ENCODE results near the gene MS4A15. TPM values are rescaled to one million over a fixed set of nuclear protein-coding genes. Genes with fewer than 3 reads are reported as not detected.

The MS4A15 gene
- total RNA-seq, 1 experiment from 2014 or later, result not detected

Other genes with a start within 250 kb of the MS4A15 start
- gene MS4A13, start 241.5 kb upstream of the MS4A15 start, total RNA-seq (2022), result not detected in 2 replicates
- gene MS4A8, start 57.3 kb upstream of the MS4A15 start, total RNA-seq (2022), result 0.57 and 3.5 TPM in 2 replicates
- gene MS4A18, start 32.1 kb upstream of the MS4A15 start, total RNA-seq (2022), result not detected in 2 replicates
- gene MS4A10, start 28.5 kb downstream of the MS4A15 start, total RNA-seq (2022), result not detected in 2 replicates
- 51.5 and 58.2 TPM in 2 replicates for gene CCDC86, start 85.2 kb downstream of the MS4A15 start, total RNA-seq (2022)
- gene PTGDR2, start 99.1 kb downstream of the MS4A15 start, total RNA-seq (2022), result 0.29 and 0.31 TPM in 2 replicates
- not detected in 2 replicates for gene ZP1, start 110.7 kb downstream of the MS4A15 start, total RNA-seq (2022)
- gene PRPF19, start 149.7 kb downstream of the MS4A15 start, total RNA-seq (2022), result 128 and 129 TPM in 2 replicates
- 71.2 and 78.1 TPM in 2 replicates for gene TMEM109, start 157.3 kb downstream of the MS4A15 start, total RNA-seq (2022)
- gene TMEM132A, start 167.6 kb downstream of the MS4A15 start, total RNA-seq (2022), result 105 and 116 TPM in 2 replicates
- 6.8 and 12.4 TPM in 2 replicates for gene SLC15A3, start 195.3 kb downstream of the MS4A15 start, total RNA-seq (2022)
- 0.26 and 0.34 TPM in 2 replicates for gene CD6, start 214.8 kb downstream of the MS4A15 start, total RNA-seq (2022)